SK-N-MC (cell line): Measurements from ENCODE around the gene DGLUCY.

Experiments used
- EZH2 ChIP-seq: fragments of 200-600 bp; sonication (generic); IDR thresholded peaks from one replicate; pipeline ENCODE4 v1.6.1; 2017; ENCODE audit warnings: antibody characterized with exemption
- POLR2AphosphoS5 ChIP-seq: IDR thresholded peaks from 2 replicates; pipeline ENCODE4 v1.6.1; 2012; ENCODE audit warnings: mild to moderate bottlenecking, low read depth, low read length, borderline replicate concordance

GRCh38 chr14:91094772-91095171 is 19.1 kb upstream of the DGLUCY start:
- TF ChIP-seq EZH2 (no peak), POLR2AphosphoS5 (no peak)
